GM12878 (cell line): Measurements from ENCODE around the gene NGDN. TPM values are rescaled to one million over a fixed set of nuclear protein-coding genes. Genes with fewer than 3 reads are reported as not detected.

Experiments used
- ATAC-seq: fragments of 200-7000 bp; cut with Tn5 transposase; 3 replicates; pipeline ENCODE4 v1.9.1; 2020; ENCODE audit warnings: mild to moderate bottlenecking, moderate library complexity
- BruUV-seq: library from RNA; stranded (reverse); fragments of 400-500 nt; replicated peaks from 2 replicates; lab custom pipeline; 2021; lab: Mats Ljungman, UMichigan
- CTCF ChIA-PET: fragments of 300-600 bp; sonication (Branson Sonifier 250); formaldehyde crosslinking; extraction: SDS; loops from one replicate; lab custom pipeline; 2021; ENCODE audit warnings: inconsistent platforms; lab: Yijun Ruan, JAX
- POLR2A ChIA-PET: fragments of 350-600 bp; formaldehyde crosslinking; extraction: SDS; loops from one replicate; lab custom pipeline; 2021; ENCODE audit warnings: inconsistent platforms; lab: Charles Lee
- RAD21 ChIA-PET: fragments of 300-600 bp; sonication (Branson Sonifier 250); formaldehyde crosslinking; loops from one replicate; lab custom pipeline; 2023; ENCODE audit warnings: antibody characterized with exemption; ENCODE audit not compliant: unreplicated experiment; lab: Charles Lee
- SMC1A ChIA-PET: fragments of 300-600 bp; sonication (Branson Sonifier 250); formaldehyde crosslinking; loops from one replicate; lab custom pipeline; 2023; ENCODE audit not compliant: unreplicated experiment, uncharacterized antibody; lab: Charles Lee
- DNase-seq: peaks from one replicate; pipeline ENCODE4 v3.0.0-alpha.2; 2011; ENCODE audit warnings: low read depth, low spot score
- FAIRE-seq: peaks from 3 replicates; lab custom pipeline; 2011; peaks lifted over from hg19 to GRCh38; lab: Jason Lieb, UNC
- H2AFZ ChIP-seq: 2 replicates; pipeline ENCODE4 v1.6.0; 2011; ENCODE audit warnings: low read depth, low read length, control low read depth; ENCODE audit not compliant: control insufficient read depth
- H3K27ac ChIP-seq: 2 replicates; pipeline ENCODE4 v1.5.1; 2011; ENCODE audit warnings: control low read depth; ENCODE audit not compliant: control insufficient read depth, insufficient read depth
- H3K27me3 ChIP-seq, 2 experiments: replicated peaks in 1 of 2; 2 replicates each; pipeline versions ENCODE4 v1.6.0 to v1.6.1; 2011; ENCODE audit warnings: low read length in 1 of 2; ENCODE audit not compliant: control insufficient read depth in 2 of 2, insufficient read depth in 2 of 2
- H3K36me3 ChIP-seq, 2 experiments: 2 replicates each; pipeline ENCODE4 v1.5.1; 2011; ENCODE audit warnings: low read length in 1 of 2; ENCODE audit not compliant: control insufficient read depth in 2 of 2, insufficient read depth in 2 of 2
- H3K4me1 ChIP-seq: 2 replicates; pipeline ENCODE4 v1.6.1; 2011; ENCODE audit warnings: mild to moderate bottlenecking, low read length, moderate library complexity, mixed read lengths; ENCODE audit not compliant: control insufficient read depth, insufficient read depth
- H3K4me2 ChIP-seq: 2 replicates; pipeline ENCODE4 v1.6.0; 2011; ENCODE audit warnings: control low read depth; ENCODE audit not compliant: control insufficient read depth, insufficient read depth
- H3K4me3 ChIP-seq: fragments of 200-600 bp; sonication (generic); 2 replicates; pipeline ENCODE4 v1.5.1; 2016
- H3K79me2 ChIP-seq: 2 replicates; pipeline ENCODE4 v1.6.0; 2011; ENCODE audit warnings: low read length; ENCODE audit not compliant: control insufficient read depth, insufficient read depth
- H3K9ac ChIP-seq: 2 replicates; pipeline ENCODE4 v1.8.0; 2011; ENCODE audit warnings: low read length, control low read depth, mixed read lengths; ENCODE audit not compliant: control insufficient read depth, insufficient read depth
- H3K9me3 ChIP-seq: replicated peaks from 3 replicates; pipeline ENCODE4 v1.5.1; 2011; ENCODE audit warnings: mild to moderate bottlenecking, low read length; ENCODE audit not compliant: control insufficient read depth, insufficient read depth
- H4K20me1 ChIP-seq: 2 replicates; pipeline ENCODE4 v1.6.0; 2011; ENCODE audit not compliant: control insufficient read depth, insufficient read depth
- BCLAF1 ChIP-seq: fragments of 450-650 bp; IDR thresholded peaks from 2 replicates; pipeline ENCODE4 v1.6.1; 2017; ENCODE audit warnings: antibody characterized with exemption, mild to moderate bottlenecking, moderate library complexity
- CHD4 ChIP-seq: fragments of 200-600 bp; sonication (generic); IDR thresholded peaks from 2 replicates; pipeline ENCODE4 v1.6.1; 2016; ENCODE audit warnings: mild to moderate bottlenecking
- CREB1 ChIP-seq: IDR thresholded peaks from 2 replicates; pipeline ENCODE4 v1.6.1; 2012; ENCODE audit warnings: low read depth, mild to moderate bottlenecking, inconsistent platforms
- CTCF ChIP-seq, 3 experiments: IDR thresholded peaks in 2 of 3; conservative IDR thresholded peaks in 1 of 3; 2 replicates each; pipeline ENCODE4 v1.5.1; 2011; ENCODE audit warnings: low read depth in 3 of 3, low read length in 3 of 3, mild to moderate bottlenecking in 3 of 3, control low read depth in 2 of 3, moderate library complexity in 2 of 3, inconsistent platforms in 1 of 3, mixed read lengths in 1 of 3; ENCODE audit not compliant: control insufficient read depth in 2 of 3, insufficient read depth in 1 of 3; ENCODE audit errors: extremely low read depth in 1 of 3
- E2F4 ChIP-seq: IDR thresholded peaks from 2 replicates; pipeline ENCODE4 v1.6.1; 2012; ENCODE audit warnings: low read depth, low read length, improper control_type of control experiment
- GATAD2B ChIP-seq: fragments of 450-650 bp; conservative IDR thresholded peaks from 2 replicates; pipeline ENCODE4 v1.6.1; 2017; ENCODE audit warnings: low read depth, mild to moderate bottlenecking, moderate library complexity
- LARP7 ChIP-seq: fragments of 450-650 bp; IDR thresholded peaks from 2 replicates; pipeline ENCODE4 v1.6.1; 2017; ENCODE audit warnings: mild to moderate bottlenecking
- MYB ChIP-seq: fragments of 150-350 bp; IDR thresholded peaks from 2 replicates; pipeline ENCODE4 v1.6.1; 2014; ENCODE audit warnings: mild to moderate bottlenecking, low read depth, low read length, borderline replicate concordance
- NFYA ChIP-seq: IDR thresholded peaks from 2 replicates; pipeline ENCODE4 v1.6.1; 2011; ENCODE audit warnings: low read depth, mild to moderate bottlenecking, low read length, improper control_type of control experiment, borderline replicate concordance
- PML ChIP-seq: IDR thresholded peaks from 2 replicates; pipeline ENCODE4 v1.6.1; 2012; ENCODE audit warnings: low read length, inconsistent platforms
- STAT1 ChIP-seq: fragments of 450-650 bp; conservative IDR thresholded peaks from 2 replicates; pipeline ENCODE4 v1.6.1; 2014; ENCODE audit warnings: antibody characterized with exemption, mild to moderate bottlenecking
- YBX1 ChIP-seq: fragments of 450-650 bp; IDR thresholded peaks from 2 replicates; pipeline ENCODE4 v1.6.1; 2016; ENCODE audit warnings: antibody characterized with exemption
- ZSCAN29 ChIP-seq: fragments of 450-650 bp; IDR thresholded peaks from 2 replicates; pipeline ENCODE4 v1.6.1; 2017; ENCODE audit warnings: mild to moderate bottlenecking, moderate library complexity
- WGBS: methylation state at CpG from one replicate; pipeline ENCODE4 v1.1.6; 2016; ENCODE audit warnings: low lambda C conversion rate; ENCODE audit not compliant: insufficient replicate concordance, insufficient coverage; ENCODE audit errors: missing lambda C conversion rate; 5-methylcytosine and 5-hydroxymethylcytosine counted together
- in situ Hi-C: fragments of 300-500 bp; cut with MboI; formaldehyde crosslinking; loops from 9 replicates; pipeline ENCODE4 v1.14.3; 2018; ENCODE audit warnings: mixed read lengths
- intact Hi-C: fragments of 100-400 bp; cut with micrococcal nuclease; formaldehyde crosslinking; loops from one replicate; pipeline ENCODE4 v1.14.2; 2022; ENCODE audit not compliant: unreplicated experiment
- polyA plus RNA-seq, 11 experiments: library from polyadenylated mRNA; depleted of rRNA in 4 of 11; unstranded in 6 of 11; stranded (reverse) in 5 of 11; fragments of >200 nt; fragmentation: Nextera tagmentation in 4 of 11; fragmentation: Illumina TruSeq in 1 of 11; extraction: Ambion mirVana in 4 of 11; extraction: Trizol in 1 of 11; gene quantifications; 1 replicate in 1 of 11; 2 replicates in 10 of 11; pipeline versions ENCODE4 v1.2.1 to v1.2.3, GENCODE V29; 2011 to 2016; ENCODE audit warnings: inconsistent platforms in 2 of 11, missing spikeins in 2 of 11, low read depth in 1 of 11
- total RNA-seq, 4 experiments: library from RNA; depleted of rRNA in 3 of 4; stranded (reverse); fragments of >200 nt in 3 of 4; fragmentation: Illumina TruSeq in 1 of 4; extraction: Trizol in 1 of 4; gene quantifications; 2 replicates each; pipeline versions ENCODE4 v1.2.1 to v1.2.3, GENCODE V29; 2013 to 2021

NGDN gene
- total and polyA plus RNA-seq, 10 of the 15 experiments (the other 5 are each of a cell fraction or from before 2014, with no cell fraction given) = 40.4 to 163 (median 71.4) TPM

- TF ChIP-seq E2F4 (no peak), NFYA (no peak), CREB1 (no peak), YBX1 (no peak), CHD4 (no peak), GATAD2B (no peak), BCLAF1 (no peak), MYB (no peak)
These were observed 19.1 kb upstream of the NGDN start (continued) for GRCh38 chr14:23450379-23450778.

- ChIA-PET SMC1A (no interaction called here), CTCF (no interaction called here), RAD21 (no interaction called here), POLR2A (no interaction called here)
- Histone ChIP-seq H4K20me1 (no peaks in the 10 kb centered on the region), H2AFZ (no peak overlapping the region), H3K79me2 (no peaks in the 10 kb centered on the region), H3K4me1 (peaks cover 16% of the 10 kb centered on the region), H3K4me2 (no peak overlapping the region), H3K9me3 (no peaks in the 10 kb centered on the region; the same call in 2 of the 3 replicates), H3K36me3 (no peaks in the 10 kb centered on the region), H3K27ac (no peak overlapping the region), H3K27me3 (no peaks in the 10 kb centered on the region; a peak in 1 of 4 replicates), H3K4me3 (no peak overlapping the region), H3K9ac (no peak overlapping the region)
- in situ Hi-C loops = no loop called here
- WGBS = 78% methylated on average over 2 of the region's 2 CpGs
- ATAC-seq = no peak
- no TSS peak for BruUV-seq
- TF ChIP-seq PML = no peak
- no peak for TF ChIP-seq ZSCAN29
- no peak for TF ChIP-seq CTCF (IDR thresholded peaks at IDR 0.05 in 2 of 3, conservative IDR thresholded peaks at IDR 0.05 in 1 of 3; ENCODE audit: control insufficient read depth in 2 of 3, extremely low read depth in 1 of 3, insufficient read depth in 1 of 3, low read depth in 3 of 3, low read length in 3 of 3)
- no peak for TF ChIP-seq LARP7
- no peak for TF ChIP-seq STAT1
- intact Hi-C loops = no loop called here
- no peak for FAIRE-seq
- no peak for DNase-seq
These were observed 17.3 kb upstream of the NGDN start for GRCh38 chr14:23452237-23452636.
